GM21381 (cell line): ENCODE data around the gene NAP1L1.

Source experiments
- ATAC-seq: cut with Tn5 transposase; IDR thresholded peaks from one replicate; pipeline ENCODE4 v1.9.1; 2021; ENCODE audit warnings: mild to moderate bottlenecking, moderate library complexity; ENCODE audit not compliant: unreplicated experiment

NAP1L1 gene

GRCh38 chr12:76084863-76085519, 506 bp upstream of the NAP1L1 start:
- ATAC-seq, result peak; percentile 58

- ATAC-seq, result no peak
Measured at GRCh38 chr12:76083246-76083903, 1.1 kb downstream of the NAP1L1 start.

GRCh38 chr12:76081909-76082308, 2.6 kb downstream of the NAP1L1 start:
- no peak for ATAC-seq

GRCh38 chr12:76080729-76081415, 3.6 kb downstream of the NAP1L1 start:
- no peak for ATAC-seq

- no peak for ATAC-seq
Measured at GRCh38 chr12:76080017-76080728, 4.3 kb downstream of the NAP1L1 start.

- no peak for ATAC-seq
Measured at GRCh38 chr12:76078748-76079147, 5.7 kb downstream of the NAP1L1 start.

GRCh38 chr12:76075448-76075847, 9.0 kb downstream of the NAP1L1 start:
- ATAC-seq, result no peak

GRCh38 chr12:76074701-76075336, 9.7 kb downstream of the NAP1L1 start:
- no peak for ATAC-seq

GRCh38 chr12:76073561-76073960, 10.9 kb downstream of the NAP1L1 start:
- no peak for ATAC-seq

- ATAC-seq, result no peak
Measured at GRCh38 chr12:76072568-76072967, 11.9 kb downstream of the NAP1L1 start.

- ATAC-seq, result no peak
Measured at GRCh38 chr12:76069339-76069738, 15.1 kb downstream of the NAP1L1 start.

GRCh38 chr12:76065917-76066316, 18.6 kb downstream of the NAP1L1 start:
- ATAC-seq, result no peak

- ATAC-seq, result no peak
Measured at GRCh38 chr12:76064904-76065303, 19.6 kb downstream of the NAP1L1 start.

- ATAC-seq, result no peak
Measured at GRCh38 chr12:76060111-76060510, 24.4 kb downstream of the NAP1L1 start.

GRCh38 chr12:76057326-76057725, 27.2 kb downstream of the NAP1L1 start:
- ATAC-seq, result no peak

- ATAC-seq, result no peak
Measured at GRCh38 chr12:76055393-76055792, 29.1 kb downstream of the NAP1L1 start.

GRCh38 chr12:76049575-76050251, 34.8 kb downstream of the NAP1L1 start:
- ATAC-seq, result no peak

GRCh38 chr12:76047742-76048141, 36.7 kb downstream of the NAP1L1 start:
- ATAC-seq, result no peak

GRCh38 chr12:76047060-76047459, 37.4 kb downstream of the NAP1L1 start:
- no peak for ATAC-seq

- ATAC-seq, result no peak
Measured at GRCh38 chr12:76043377-76043776, 41.1 kb downstream of the NAP1L1 start.
